Measurements from ENCODE around the gene PLCL2.

- TF ChIP-seq POLR2A (IDR thresholded peaks at IDR 0.05; ENCODE audit: low read depth, low read length) (no peak), POLR2AphosphoS5 (IDR thresholded peaks at IDR 0.05; ENCODE audit: low read depth, low read length) (no peak), TAF1 (IDR thresholded peaks at IDR 0.05; ENCODE audit: borderline replicate concordance, low read depth, low read length) (no peak)
These were observed 145.7 kb downstream of the PLCL2 start for GRCh38 chr3:17030438-17030837.
